ENCODE measurements around the gene GPR3.

Gene GPR3

GRCh38 chr1:27392096-27392777, at the start of gene GPR3:
TSS of gene GPR3 (plus strand) at chr1:27392622. CDS start at chr1:27393799, 1,177 bp downstream.
- CTCF ChIA-PET: interaction anchor here (0.5 to 1.9 kb wide), 3 partner anchors 26 to 214 kb away, joined by 4 to 7 read pairs (median 5); partner anchors contain the start of gene MAP3K6
- H3K27ac ChIP-seq: peak within 1 kb of the TSS; percentile 75
- DNase-seq (ENCODE audit: low spot score): peak; percentile 98
- POLR2A ChIA-PET (ENCODE audit: low non-redundant PET): interaction anchor here (0.5 kb wide), 1 partner anchor 26 kb away, joined by 3 read pairs; no protein-coding TSS in a partner anchor
- peak; percentile 73 for TF ChIP-seq CTCF (conservative IDR thresholded peaks at IDR 0.05; ENCODE audit: low read depth)

GRCh38 chr1:27342778-27343638, 49.4 kb upstream of the GPR3 start:
- peak; percentile 97 for DNase-seq (ENCODE audit: low spot score)
- CTCF ChIA-PET: interaction anchor here (0.7 to 1.6 kb wide), 6 partner anchors 10 to 246 kb away, joined by 3 to 9 read pairs (median 4); no protein-coding TSS in a partner anchor
- no peak for TF ChIP-seq CTCF (conservative IDR thresholded peaks at IDR 0.05; ENCODE audit: low read depth)
- POLR2A ChIA-PET (ENCODE audit: low non-redundant PET): interaction anchor here (0.6 to 1.4 kb wide), 7 partner anchors 8 to 301 kb away, joined by 3 to 11 read pairs (median 3); no protein-coding TSS in a partner anchor
- peak overlapping the region; percentile 98 for H3K27ac ChIP-seq

GRCh38 chr1:27343639-27344025, 48.8 kb upstream of the GPR3 start:
- DNase-seq (ENCODE audit: low spot score): no peak
- ChIA-PET CTCF (interaction anchor here (1.1 to 1.6 kb wide), 2 partner anchors 11 to 15 kb away, joined by 4 read pairs; no protein-coding TSS in a partner anchor), POLR2A (ENCODE audit: low non-redundant PET) (interaction anchor here (1.3 kb wide), 1 partner anchor 22 kb away, joined by 11 read pairs; no protein-coding TSS in a partner anchor)
- peak overlapping the region; percentile 98 for H3K27ac ChIP-seq
- TF ChIP-seq CTCF (conservative IDR thresholded peaks at IDR 0.05; ENCODE audit: low read depth): no peak

GRCh38 chr1:27345272-27345671, 47.1 kb upstream of the GPR3 start:
- TF ChIP-seq CTCF (conservative IDR thresholded peaks at IDR 0.05; ENCODE audit: low read depth): no peak
- POLR2A ChIA-PET (ENCODE audit: low non-redundant PET): no interaction called here
- no peak for DNase-seq (ENCODE audit: low spot score)
- CTCF ChIA-PET: interaction anchor here (1.2 to 1.6 kb wide), 3 partner anchors 12 to 44 kb away, joined by 4 to 14 read pairs (median 5); partner anchors contain the start of gene MAP3K6
- peak overlapping the region; percentile 98 for H3K27ac ChIP-seq

GRCh38 chr1:27346357-27346756, 46.1 kb upstream of the GPR3 start:
- ChIA-PET POLR2A (ENCODE audit: low non-redundant PET) (no interaction called here), CTCF (interaction anchor here (0.7 to 1.6 kb wide), 3 partner anchors 11 to 265 kb away, joined by 4 to 14 read pairs (median 5); partner anchors contain the start of gene MAP3K6)
- peak overlapping the region; percentile 98 for H3K27ac ChIP-seq
- DNase-seq (ENCODE audit: low spot score): no peak
- TF ChIP-seq CTCF (conservative IDR thresholded peaks at IDR 0.05; ENCODE audit: low read depth): no peak

Measured in RWPE1 (cell line).